PFSK-1 (cell line): ENCODE measurements around the gene TSPAN33.

ENCODE experiments used
- FOXP2 ChIP-seq: optimal IDR thresholded peaks from 2 replicates; pipeline ENCODE3; 2011; ENCODE audit warnings: borderline replicate concordance, control low read depth, inconsistent platforms; ENCODE audit not compliant: insufficient read depth; ENCODE audit errors: extremely low read length, extremely low read depth
- POLR2AphosphoS5 ChIP-seq: IDR thresholded peaks from 2 replicates; pipeline ENCODE4 v1.6.1; 2012; ENCODE audit warnings: low read depth, mild to moderate bottlenecking, control low read depth, low read length, moderate library complexity
- REST ChIP-seq, 2 experiments: IDR thresholded peaks; 2 replicates each; pipeline versions ENCODE4 v1.6.1 to v1.8.0; 2011 to 2012; ENCODE audit warnings: low read depth in 2 of 2, low read length in 2 of 2, control low read depth in 1 of 2, inconsistent platforms in 1 of 2, mild to moderate bottlenecking in 1 of 2, moderate library complexity in 1 of 2; ENCODE audit not compliant: insufficient read depth in 1 of 2
- SIN3A ChIP-seq: IDR thresholded peaks from 2 replicates; pipeline ENCODE4 v1.6.1; 2012; ENCODE audit warnings: mild to moderate bottlenecking, low read length, moderate library complexity, borderline replicate concordance; ENCODE audit not compliant: insufficient read depth
- TAF1 ChIP-seq: IDR thresholded peaks from 2 replicates; pipeline ENCODE4 v1.6.1; 2012; ENCODE audit warnings: low read length, control low read depth, borderline replicate concordance; ENCODE audit not compliant: insufficient read depth

Gene TSPAN33

GRCh38 chr7:129169171-129169671 lies 24.7 kb downstream of the TSPAN33 start:
- TF ChIP-seq FOXP2 (no peak), REST (IDR thresholded peaks at IDR 0.05; ENCODE audit: insufficient read depth in 1 of 2, low read depth in 2 of 2, low read length in 2 of 2) (no peak), TAF1 (no peak), SIN3A (no peak), POLR2AphosphoS5 (no peak)

- TF ChIP-seq FOXP2 (no peak), SIN3A (no peak), POLR2AphosphoS5 (no peak), TAF1 (no peak), REST (IDR thresholded peaks at IDR 0.05; ENCODE audit: insufficient read depth in 1 of 2, low read depth in 2 of 2, low read length in 2 of 2) (no peak)
These were observed 25.4 kb downstream of the TSPAN33 start for GRCh38 chr7:129169686-129170440.

GRCh38 chr7:129170441-129171021 lies 26.0 kb downstream of the TSPAN33 start:
- no peak for TF ChIP-seq REST (IDR thresholded peaks at IDR 0.05; ENCODE audit: insufficient read depth in 1 of 2, low read depth in 2 of 2, low read length in 2 of 2)
- no peak for TF ChIP-seq POLR2AphosphoS5
- TF ChIP-seq SIN3A, result no peak
- TF ChIP-seq FOXP2, result no peak
- TF ChIP-seq TAF1, result no peak

GRCh38 chr7:129176916-129177710 lies 32.6 kb downstream of the TSPAN33 start:
- no peak for TF ChIP-seq TAF1
- TF ChIP-seq REST (IDR thresholded peaks at IDR 0.05; ENCODE audit: insufficient read depth in 1 of 2, low read depth in 2 of 2, low read length in 2 of 2), result no peak
- TF ChIP-seq FOXP2, result no peak
- no peak for TF ChIP-seq POLR2AphosphoS5
- no peak for TF ChIP-seq SIN3A
